ENCODE results near the gene SLFN11.
"Not testable (repeated sequence)": the region's sequence is repeated elsewhere in the genome, so short reads cannot be mapped to it uniquely, and the experiment has no call there.

The SLFN11 gene, protein sequence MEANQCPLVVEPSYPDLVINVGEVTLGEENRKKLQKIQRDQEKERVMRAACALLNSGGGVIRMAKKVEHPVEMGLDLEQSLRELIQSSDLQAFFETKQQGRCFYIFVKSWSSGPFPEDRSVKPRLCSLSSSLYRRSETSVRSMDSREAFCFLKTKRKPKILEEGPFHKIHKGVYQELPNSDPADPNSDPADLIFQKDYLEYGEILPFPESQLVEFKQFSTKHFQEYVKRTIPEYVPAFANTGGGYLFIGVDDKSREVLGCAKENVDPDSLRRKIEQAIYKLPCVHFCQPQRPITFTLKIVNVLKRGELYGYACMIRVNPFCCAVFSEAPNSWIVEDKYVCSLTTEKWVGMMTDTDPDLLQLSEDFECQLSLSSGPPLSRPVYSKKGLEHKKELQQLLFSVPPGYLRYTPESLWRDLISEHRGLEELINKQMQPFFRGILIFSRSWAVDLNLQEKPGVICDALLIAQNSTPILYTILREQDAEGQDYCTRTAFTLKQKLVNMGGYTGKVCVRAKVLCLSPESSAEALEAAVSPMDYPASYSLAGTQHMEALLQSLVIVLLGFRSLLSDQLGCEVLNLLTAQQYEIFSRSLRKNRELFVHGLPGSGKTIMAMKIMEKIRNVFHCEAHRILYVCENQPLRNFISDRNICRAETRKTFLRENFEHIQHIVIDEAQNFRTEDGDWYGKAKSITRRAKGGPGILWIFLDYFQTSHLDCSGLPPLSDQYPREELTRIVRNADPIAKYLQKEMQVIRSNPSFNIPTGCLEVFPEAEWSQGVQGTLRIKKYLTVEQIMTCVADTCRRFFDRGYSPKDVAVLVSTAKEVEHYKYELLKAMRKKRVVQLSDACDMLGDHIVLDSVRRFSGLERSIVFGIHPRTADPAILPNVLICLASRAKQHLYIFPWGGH

DNA sequence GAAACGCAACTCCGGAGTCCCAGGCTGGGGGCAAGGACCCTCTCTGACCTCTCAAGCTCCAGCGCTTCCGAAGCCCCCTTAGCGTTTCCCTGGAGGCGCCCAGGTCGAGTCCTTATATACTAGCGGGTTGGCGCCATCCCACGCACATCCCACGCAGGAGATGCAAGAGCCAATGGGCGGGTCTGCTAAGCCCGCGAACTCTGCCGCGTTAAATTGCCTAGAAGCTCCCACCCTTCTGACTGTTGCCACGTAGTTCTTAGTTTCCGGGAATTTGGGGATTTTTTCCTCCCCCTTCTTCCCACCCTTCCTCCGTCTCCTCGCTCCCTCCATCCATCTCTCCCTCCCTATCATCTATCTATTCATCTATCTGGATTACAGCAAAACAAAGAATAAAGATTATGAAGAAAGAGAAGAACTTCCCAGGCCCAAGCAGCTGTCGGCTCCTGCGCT is at the start of gene SLFN11:
TSS of gene SLFN11 (minus strand) at position 88 of the 450 bp plus-strand sequence. CDS start 9,814 bp downstream, outside the sequence.
- peak; percentile 83 to 85 for DNase-seq (ENCODE audit: low read depth in 2 of 2)

GRCh38 chr17:35421069-35421468 is 47.6 kb upstream of the SLFN11 start:
- not testable (repeated sequence) for DNase-seq (ENCODE audit: low read depth in 2 of 2)

DNA sequence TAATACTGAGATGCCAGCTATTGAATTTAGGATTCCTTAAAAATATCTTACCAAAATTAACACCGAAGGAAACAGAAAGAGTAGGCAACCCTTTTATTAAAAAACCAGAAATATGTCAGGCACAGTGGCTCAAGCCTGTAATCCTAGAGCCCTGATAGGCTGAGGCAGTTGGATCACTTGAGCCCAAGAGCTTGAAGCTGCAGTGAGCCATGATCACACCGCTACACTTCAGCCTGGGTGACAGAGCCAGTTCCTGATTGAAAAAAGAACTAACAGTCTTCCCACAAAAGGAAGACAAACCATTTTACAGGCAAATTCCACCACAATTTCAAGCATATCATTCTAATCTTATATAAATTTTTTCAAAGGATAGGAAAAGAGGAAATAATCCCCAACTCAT is 43.2 kb upstream of the SLFN11 start:
- DNase-seq (ENCODE audit: low read depth in 2 of 2) = no peak

DNA sequence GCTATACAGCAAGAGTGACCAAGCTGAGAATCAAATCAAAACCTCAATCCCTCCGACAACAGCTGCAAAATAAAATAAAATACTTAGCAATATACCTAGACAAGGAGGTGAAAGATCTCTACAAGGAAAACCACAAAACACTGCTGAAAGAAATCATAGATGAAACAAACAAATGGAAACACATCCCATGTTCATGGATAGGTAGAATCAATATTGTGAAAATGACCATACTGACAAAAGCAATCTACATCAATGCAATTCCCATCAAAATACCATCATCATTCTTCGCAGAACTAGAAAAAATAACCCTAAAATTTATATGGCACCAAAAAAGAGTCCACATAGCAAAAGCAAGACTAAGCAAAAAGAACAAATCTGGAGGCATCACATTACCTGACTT is 41.3 kb upstream of the SLFN11 start:
- not testable (repeated sequence) for DNase-seq (ENCODE audit: low read depth in 2 of 2)

DNA sequence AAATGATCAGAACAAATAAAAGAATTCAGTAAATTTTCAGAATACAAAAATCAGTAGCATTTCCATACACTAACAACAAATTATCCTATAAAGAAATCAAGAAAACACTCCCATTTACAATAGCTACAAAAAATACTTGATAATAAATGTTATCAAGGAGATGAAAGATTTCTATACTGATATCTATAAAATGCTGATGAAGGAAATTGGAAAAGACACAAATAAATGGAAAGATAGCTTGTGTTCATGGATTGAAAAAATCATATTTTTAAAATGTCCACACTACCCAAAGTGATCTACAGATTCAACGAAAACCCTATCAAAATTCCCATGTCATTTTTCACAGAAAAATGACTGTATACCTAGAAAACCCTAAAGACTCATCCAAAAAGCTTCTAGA is 40.8 kb upstream of the SLFN11 start:
- no peak for DNase-seq (ENCODE audit: low read depth in 2 of 2)

GRCh38 chr17:35407531-35407930 is 34.1 kb upstream of the SLFN11 start:
- no peak for DNase-seq (ENCODE audit: low read depth in 2 of 2)

GRCh38 chr17:35406568-35406967 is 33.1 kb upstream of the SLFN11 start:
- no peak for DNase-seq (ENCODE audit: low read depth in 2 of 2)

GRCh38 chr17:35404360-35404759 is 30.9 kb upstream of the SLFN11 start:
- DNase-seq (ENCODE audit: low read depth in 2 of 2) = no peak

- DNase-seq (ENCODE audit: low read depth in 2 of 2) = not testable (repeated sequence)
Measured at GRCh38 chr17:35393783-35394182, 20.4 kb upstream of the SLFN11 start.

- DNase-seq (ENCODE audit: low read depth in 2 of 2) = no peak
Measured at GRCh38 chr17:35390663-35391062, 17.2 kb upstream of the SLFN11 start.

- no peak for DNase-seq (ENCODE audit: low read depth in 2 of 2)
Measured at GRCh38 chr17:35390156-35390555, 16.7 kb upstream of the SLFN11 start.

DNA sequence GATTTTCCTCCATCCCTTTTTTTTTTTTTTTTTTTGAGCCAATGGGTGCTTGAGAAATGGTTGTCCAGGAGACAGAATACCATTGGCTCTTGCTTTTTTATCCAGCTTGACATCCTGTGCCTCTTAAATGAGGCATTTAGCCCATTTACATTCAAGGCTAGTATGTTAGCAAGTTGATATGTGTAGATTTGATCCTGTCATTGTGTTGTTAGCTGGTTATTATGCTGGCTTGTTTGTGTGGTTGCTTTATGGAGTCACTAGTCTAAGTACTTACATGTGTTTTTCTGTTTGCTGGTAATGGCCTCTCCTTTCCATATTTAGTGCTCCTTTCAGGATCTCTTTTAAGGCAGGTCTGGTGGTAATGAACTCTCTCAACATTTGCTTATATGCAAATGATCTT is 14.1 kb upstream of the SLFN11 start:
- DNase-seq (ENCODE audit: low read depth in 2 of 2) = no peak

DNA sequence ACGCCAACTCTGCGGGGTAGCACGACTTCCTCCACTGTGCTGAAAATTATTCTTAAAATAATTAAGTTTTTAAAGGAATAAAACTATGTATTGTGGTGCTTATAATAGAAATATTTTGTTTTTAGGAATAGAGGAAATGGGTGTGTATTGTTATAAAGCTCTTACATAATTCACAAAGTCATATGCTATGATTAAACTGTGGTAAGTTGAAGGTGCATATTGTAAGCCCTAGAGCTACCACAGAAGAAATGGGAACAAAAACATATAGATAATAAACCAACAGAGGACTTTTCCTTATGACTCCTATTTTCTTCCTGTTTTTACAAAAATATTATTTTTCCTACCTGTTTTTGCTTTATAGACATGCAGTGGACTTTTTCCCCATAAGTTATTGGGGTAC is 4.3 kb upstream of the SLFN11 start:
- no peak for DNase-seq (ENCODE audit: low read depth in 2 of 2)

GRCh38 chr17:35377068-35377467 is 3.6 kb upstream of the SLFN11 start:
- no peak for DNase-seq (ENCODE audit: low read depth in 2 of 2)

DNA sequence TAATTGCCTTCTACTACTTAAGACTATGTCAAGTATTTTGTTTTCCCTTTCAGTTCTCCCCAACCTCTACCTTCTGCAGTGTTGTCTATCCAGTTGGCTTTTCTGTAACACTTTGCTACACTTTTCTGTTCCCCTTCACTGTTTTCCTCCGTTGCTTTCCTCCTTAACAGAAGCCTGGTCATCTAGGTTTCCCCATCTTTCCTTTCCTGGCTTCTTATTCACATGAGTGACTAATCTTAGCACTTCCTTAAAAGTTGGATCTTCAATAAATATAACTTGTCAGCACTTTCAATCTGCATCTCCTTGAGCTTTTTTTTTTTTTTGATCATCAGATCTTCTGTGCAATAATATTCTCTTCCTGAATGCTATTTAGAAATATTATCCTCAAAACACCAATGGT is 2.8 kb upstream of the SLFN11 start:
- DNase-seq (ENCODE audit: low read depth in 2 of 2) = no peak

DNA sequence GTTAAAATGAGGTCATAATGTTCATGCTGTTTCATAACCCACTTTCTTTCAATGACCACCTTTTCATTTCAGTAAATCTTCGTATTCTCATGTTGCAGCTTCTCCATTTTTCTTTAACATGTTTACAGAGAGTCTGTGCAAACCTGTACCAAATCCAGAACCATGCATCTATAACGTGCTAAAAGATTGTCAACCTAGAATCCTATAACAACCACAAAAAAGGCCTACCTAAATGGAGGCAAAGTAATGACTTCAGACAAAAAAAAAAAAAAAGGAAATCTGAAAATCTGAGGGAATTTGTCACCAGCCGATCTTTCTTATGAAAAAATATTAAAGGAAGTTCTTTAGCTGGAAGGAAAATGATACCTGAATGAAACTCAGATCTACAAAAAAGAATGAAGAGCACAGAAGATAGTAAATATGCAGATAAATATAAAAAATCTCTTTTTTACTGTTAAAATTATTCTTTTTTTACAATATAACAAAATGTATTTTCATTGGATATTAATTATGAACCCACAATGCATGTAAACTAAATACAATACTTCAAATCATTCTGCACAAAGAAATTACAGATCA is 1.4 kb upstream of the SLFN11 start:
- DNase-seq (ENCODE audit: low read depth in 2 of 2) = no peak

DNA sequence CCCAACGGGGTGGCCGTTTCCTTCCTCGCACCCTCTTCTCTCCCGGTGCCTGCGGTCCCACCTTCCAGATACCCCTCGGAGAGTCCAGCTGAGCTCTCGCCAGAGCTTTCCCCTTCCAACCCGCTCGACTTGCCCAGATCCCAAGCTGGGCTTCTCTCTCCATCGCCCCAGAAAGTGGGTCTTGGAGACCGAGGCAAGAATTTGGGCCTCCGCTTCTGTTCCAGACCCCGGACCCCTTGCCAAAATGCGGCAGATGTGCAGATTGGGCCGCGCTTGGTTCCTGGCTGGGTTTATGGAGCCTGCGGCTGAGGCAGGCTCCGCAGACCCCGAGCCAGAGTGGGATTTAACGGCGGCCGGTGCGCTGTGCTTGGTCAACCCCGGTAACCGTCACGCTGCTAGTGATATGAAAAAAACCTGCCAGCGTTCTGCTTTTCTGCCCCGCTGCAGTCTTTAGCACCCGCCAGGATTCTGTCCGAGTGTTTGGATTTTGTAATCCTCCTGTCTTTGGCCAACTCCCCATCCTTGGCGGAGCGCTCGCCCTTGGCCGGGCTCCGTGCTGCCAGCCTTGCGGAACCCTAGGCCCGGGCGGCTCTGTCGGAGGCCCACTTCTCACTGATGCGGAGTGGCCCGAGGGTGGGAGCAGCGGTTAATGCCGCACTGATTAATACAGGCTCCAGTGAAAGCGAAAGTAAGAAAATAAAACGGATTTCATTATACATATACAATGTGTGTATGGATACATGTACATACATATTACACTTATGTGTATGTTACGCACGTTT is 754 bp upstream of the SLFN11 start:
- peak in 1 of 2 donors; percentile 21 for DNase-seq (ENCODE audit: low read depth in 2 of 2)

DNA sequence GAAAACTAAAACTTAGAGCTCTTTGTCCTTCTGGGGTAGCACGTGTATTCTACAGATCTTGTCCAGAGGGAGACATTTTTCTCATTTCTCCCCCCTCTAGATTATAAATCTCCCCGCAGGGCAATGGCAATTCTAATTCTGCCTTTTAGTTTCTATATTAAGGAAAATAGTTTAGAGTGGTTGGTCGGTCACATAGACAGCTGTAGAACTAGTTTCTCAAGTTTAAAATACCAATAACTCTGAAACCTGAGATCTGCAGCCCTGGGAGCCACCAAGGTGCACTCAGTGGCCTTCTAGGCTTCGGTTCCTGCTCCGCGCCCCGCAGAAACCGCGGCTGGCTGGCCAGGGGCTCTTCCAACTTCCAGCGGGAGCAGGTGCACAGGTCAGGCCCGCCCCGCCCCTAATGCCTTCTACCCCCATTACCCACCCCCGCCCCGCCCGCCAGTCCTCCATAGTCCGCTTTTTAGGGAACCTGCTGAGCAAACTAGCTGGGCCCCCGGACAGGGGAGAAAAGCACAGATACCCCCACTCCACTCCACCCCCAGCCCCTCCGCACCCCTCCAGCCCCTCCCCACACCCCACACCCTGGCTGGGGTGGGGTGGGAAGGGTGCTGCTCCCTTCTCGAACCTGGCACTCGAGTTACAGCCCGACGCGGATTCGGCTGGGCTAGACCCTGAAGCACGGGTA is 431 bp downstream of the SLFN11 start:
- DNase-seq (ENCODE audit: low read depth in 2 of 2) = no peak

- no peak for DNase-seq (ENCODE audit: low read depth in 2 of 2)
Measured at GRCh38 chr17:35371934-35372333, 1.5 kb downstream of the SLFN11 start.

- no peak for DNase-seq (ENCODE audit: low read depth in 2 of 2)
Measured at GRCh38 chr17:35368081-35368830, 5.2 kb downstream of the SLFN11 start.
